GM19023 (cell line): ENCODE measurements around the gene INS.
"Not testable (repeated sequence)": the region's sequence is repeated elsewhere in the genome, so short reads cannot be mapped to it uniquely, and the experiment has no call there.

Experiments
- ATAC-seq: cut with Tn5 transposase; IDR thresholded peaks from one replicate; pipeline ENCODE4 v1.9.1; 2021; ENCODE audit warnings: mild to moderate bottlenecking, moderate library complexity; ENCODE audit not compliant: unreplicated experiment

INS gene

GRCh38 chr11:2199466-2200341 lies 38.7 kb upstream of the INS start:
- no peak for ATAC-seq

GRCh38 chr11:2198621-2199365 lies 37.8 kb upstream of the INS start:
- no peak for ATAC-seq

GRCh38 chr11:2197771-2198520 lies 36.9 kb upstream of the INS start:
- ATAC-seq: no peak

- no peak for ATAC-seq
Measured at GRCh38 chr11:2196970-2197770, 36.2 kb upstream of the INS start.

GRCh38 chr11:2195756-2196088 lies 34.7 kb upstream of the INS start:
- ATAC-seq: no peak

GRCh38 chr11:2194877-2195755 lies 34.1 kb upstream of the INS start:
- no peak for ATAC-seq

- ATAC-seq: not testable (repeated sequence)
Measured at GRCh38 chr11:2193888-2194595, 33.0 kb upstream of the INS start.

GRCh38 chr11:2193099-2193887 lies 32.3 kb upstream of the INS start:
- no peak for ATAC-seq

- ATAC-seq: no peak
Measured at GRCh38 chr11:2192435-2192834, 31.4 kb upstream of the INS start.

GRCh38 chr11:2191883-2192282 lies 30.9 kb upstream of the INS start:
- no peak for ATAC-seq

- no peak for ATAC-seq
Measured at GRCh38 chr11:2190657-2191471, 29.9 kb upstream of the INS start.

GRCh38 chr11:2189938-2190656 lies 29.1 kb upstream of the INS start:
- ATAC-seq: no peak

GRCh38 chr11:2188745-2189144 lies 27.7 kb upstream of the INS start:
- no peak for ATAC-seq

- ATAC-seq: no peak
Measured at GRCh38 chr11:2187280-2187707, 26.3 kb upstream of the INS start.

GRCh38 chr11:2186669-2187279 lies 25.8 kb upstream of the INS start:
- no peak for ATAC-seq

GRCh38 chr11:2185324-2186085 lies 24.5 kb upstream of the INS start:
- ATAC-seq: no peak
